ENCODE measurements around the gene COX7A2. TPM values are rescaled to one million over a fixed set of nuclear protein-coding genes. Genes with fewer than 3 reads are reported as not detected.

Gene COX7A2
- total and polyA plus RNA-seq, 10 of the 15 experiments (the other 5 are each of a cell fraction or from before 2014, with no cell fraction given): 199 to 1,834 (median 576) TPM

DNA sequence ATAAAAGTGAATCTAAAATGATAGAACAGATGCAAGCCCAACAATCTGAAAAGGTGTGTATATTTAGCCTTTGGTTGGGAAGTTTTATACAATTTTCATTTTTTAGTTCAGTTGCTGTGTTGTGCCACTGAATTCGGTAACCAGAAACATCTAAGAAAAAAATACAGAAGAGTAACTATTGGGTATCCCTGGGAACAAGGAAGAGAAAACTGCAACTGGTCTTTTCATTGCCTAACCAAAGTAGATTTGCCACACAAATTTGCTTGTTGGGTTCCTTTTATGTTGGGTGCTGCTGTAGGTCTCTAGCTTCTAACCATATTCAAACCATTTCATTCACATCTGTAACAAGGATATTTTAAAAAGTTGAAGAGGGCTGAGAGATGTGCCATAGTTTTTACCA lies 43.8 kb upstream of the COX7A2 start (continued):
- TF ChIP-seq, protein P1, sequence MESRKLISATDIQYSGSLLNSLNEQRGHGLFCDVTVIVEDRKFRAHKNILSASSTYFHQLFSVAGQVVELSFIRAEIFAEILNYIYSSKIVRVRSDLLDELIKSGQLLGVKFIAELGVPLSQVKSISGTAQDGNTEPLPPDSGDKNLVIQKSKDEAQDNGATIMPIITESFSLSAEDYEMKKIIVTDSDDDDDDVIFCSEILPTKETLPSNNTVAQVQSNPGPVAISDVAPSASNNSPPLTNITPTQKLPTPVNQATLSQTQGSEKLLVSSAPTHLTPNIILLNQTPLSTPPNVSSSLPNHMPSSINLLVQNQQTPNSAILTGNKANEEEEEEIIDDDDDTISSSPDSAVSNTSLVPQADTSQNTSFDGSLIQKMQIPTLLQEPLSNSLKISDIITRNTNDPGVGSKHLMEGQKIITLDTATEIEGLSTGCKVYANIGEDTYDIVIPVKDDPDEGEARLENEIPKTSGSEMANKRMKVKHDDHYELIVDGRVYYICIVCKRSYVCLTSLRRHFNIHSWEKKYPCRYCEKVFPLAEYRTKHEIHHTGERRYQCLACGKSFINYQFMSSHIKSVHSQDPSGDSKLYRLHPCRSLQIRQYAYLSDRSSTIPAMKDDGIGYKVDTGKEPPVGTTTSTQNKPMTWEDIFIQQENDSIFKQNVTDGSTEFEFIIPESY (IDR thresholded peaks at IDR 0.05): no peak
- TF ChIP-seq, protein P2, sequence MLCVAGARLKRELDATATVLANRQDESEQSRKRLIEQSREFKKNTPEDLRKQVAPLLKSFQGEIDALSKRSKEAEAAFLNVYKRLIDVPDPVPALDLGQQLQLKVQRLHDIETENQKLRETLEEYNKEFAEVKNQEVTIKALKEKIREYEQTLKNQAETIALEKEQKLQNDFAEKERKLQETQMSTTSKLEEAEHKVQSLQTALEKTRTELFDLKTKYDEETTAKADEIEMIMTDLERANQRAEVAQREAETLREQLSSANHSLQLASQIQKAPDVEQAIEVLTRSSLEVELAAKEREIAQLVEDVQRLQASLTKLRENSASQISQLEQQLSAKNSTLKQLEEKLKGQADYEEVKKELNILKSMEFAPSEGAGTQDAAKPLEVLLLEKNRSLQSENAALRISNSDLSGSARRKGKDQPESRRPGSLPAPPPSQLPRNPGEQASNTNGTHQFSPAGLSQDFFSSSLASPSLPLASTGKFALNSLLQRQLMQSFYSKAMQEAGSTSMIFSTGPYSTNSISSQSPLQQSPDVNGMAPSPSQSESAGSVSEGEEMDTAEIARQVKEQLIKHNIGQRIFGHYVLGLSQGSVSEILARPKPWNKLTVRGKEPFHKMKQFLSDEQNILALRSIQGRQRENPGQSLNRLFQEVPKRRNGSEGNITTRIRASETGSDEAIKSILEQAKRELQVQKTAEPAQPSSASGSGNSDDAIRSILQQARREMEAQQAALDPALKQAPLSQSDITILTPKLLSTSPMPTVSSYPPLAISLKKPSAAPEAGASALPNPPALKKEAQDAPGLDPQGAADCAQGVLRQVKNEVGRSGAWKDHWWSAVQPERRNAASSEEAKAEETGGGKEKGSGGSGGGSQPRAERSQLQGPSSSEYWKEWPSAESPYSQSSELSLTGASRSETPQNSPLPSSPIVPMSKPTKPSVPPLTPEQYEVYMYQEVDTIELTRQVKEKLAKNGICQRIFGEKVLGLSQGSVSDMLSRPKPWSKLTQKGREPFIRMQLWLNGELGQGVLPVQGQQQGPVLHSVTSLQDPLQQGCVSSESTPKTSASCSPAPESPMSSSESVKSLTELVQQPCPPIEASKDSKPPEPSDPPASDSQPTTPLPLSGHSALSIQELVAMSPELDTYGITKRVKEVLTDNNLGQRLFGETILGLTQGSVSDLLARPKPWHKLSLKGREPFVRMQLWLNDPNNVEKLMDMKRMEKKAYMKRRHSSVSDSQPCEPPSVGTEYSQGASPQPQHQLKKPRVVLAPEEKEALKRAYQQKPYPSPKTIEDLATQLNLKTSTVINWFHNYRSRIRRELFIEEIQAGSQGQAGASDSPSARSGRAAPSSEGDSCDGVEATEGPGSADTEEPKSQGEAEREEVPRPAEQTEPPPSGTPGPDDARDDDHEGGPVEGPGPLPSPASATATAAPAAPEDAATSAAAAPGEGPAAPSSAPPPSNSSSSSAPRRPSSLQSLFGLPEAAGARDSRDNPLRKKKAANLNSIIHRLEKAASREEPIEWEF (IDR thresholded peaks at IDR 0.05; ENCODE audit: insufficient replicate concordance, low read depth, low read length): no peak
- TF ChIP-seq CREB1 (IDR thresholded peaks at IDR 0.05; ENCODE audit: low read depth): no peak
- no peak for TF ChIP-seq HSF1 (IDR thresholded peaks at IDR 0.05; ENCODE audit: low read depth, low read length)
- TF ChIP-seq SP1 (IDR thresholded peaks at IDR 0.05; ENCODE audit: low read depth, low read length): no peak

Measured in GM12878 (cell line).